Activated naive CD4-positive, alpha-beta T cell treated with anti-CD3 and anti-CD28 coated beads for 36 hours (primary cell): ENCODE measurements around the gene SPATA33. TPM values are rescaled to one million over a fixed set of nuclear protein-coding genes. Genes with fewer than 3 reads are reported as not detected.

Source experiments
- CTCF ChIA-PET: fragments of 350-600 bp; sonication (Branson Sonifier 250); formaldehyde crosslinking; loops from one replicate; lab custom pipeline; 2021; ENCODE audit warnings: antibody characterized with exemption; lab: Charles Lee
- DNase-seq: peaks from one replicate; pipeline ENCODE4 v3.0.0-alpha.2; 2020
- H3K27ac Mint-ChIP-seq: one replicate; pipeline ENCODE4 v1.8.0; 2021; ENCODE audit warnings: mild to moderate bottlenecking, mixed read lengths
- H3K27me3 Mint-ChIP-seq: one replicate; pipeline ENCODE4 v1.8.0; 2021; ENCODE audit warnings: low read depth, mixed read lengths
- H3K36me3 Mint-ChIP-seq: one replicate; pipeline ENCODE4 v1.8.0; 2021; ENCODE audit warnings: low read depth, mixed read lengths
- H3K4me1 Mint-ChIP-seq: one replicate; pipeline ENCODE4 v1.8.0; 2021; ENCODE audit warnings: low read depth, mixed read lengths
- H3K4me3 Mint-ChIP-seq: one replicate; pipeline ENCODE4 v1.8.0; 2021; ENCODE audit warnings: mild to moderate bottlenecking, moderate library complexity, mixed read lengths
- H3K9me3 Mint-ChIP-seq: one replicate; pipeline ENCODE4 v1.8.0; 2021; ENCODE audit warnings: mixed read lengths
- intact Hi-C: fragments of 100-400 bp; cut with micrococcal nuclease; formaldehyde crosslinking; loops from one replicate; pipeline ENCODE4 v1.15.1; 2023
- total RNA-seq, 2 experiments: library from RNA; stranded (reverse); gene quantifications; one replicate each; pipeline ENCODE4 v1.2.3, GENCODE V29; 2021

SPATA33 gene
- total RNA-seq: 1 to 10 TPM; 6.5 to 7.0 TPM

DNA sequence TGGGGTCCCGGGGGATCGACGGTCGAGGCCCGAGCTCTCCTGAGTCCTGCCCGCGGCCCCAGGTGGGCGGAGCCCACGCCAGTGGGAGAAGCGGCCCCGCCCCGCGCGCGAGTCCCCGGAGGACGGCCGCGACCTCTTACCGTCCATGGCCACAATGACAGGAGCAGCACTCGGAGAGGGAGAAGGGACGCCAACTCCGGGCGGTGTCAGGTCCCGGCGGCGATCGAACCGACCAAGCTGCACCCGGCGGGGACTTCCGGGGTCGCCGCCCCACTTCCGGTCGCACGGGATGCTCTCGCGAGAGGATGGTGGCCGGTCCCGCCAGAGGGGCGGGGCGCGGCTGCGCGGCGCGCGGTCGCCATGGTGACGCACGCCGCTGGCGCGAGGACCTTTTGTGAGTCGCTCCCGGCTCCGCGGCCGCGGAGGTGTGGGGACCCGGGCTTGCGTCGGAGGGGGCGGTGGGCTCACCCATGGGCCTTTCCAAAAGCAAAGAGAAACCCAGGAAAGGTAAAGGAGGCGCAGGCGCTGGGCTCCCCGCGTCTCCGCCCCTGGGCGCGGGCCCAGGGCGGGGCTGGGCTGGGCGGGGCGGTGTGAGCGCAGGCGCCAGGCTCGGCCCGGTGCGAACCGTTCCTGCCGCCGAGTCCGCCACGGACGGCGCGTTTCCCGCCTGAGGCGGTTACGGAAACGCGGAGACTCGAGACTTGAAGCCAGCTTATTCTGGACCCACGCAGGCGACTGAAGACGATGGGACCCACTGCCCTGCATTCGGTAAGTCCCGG, at the start of gene SPATA33, which contains the start of gene CHMP1A:
Gene SPATA33, plus strand, starts transcription at position 395 of the 779 bp plus-strand sequence. Its CDS starts 76 bp downstream, at position 471.
Gene CHMP1A, minus strand, starts transcription at position 267 of the 779 bp plus-strand sequence. Its CDS starts 120 bp downstream, at position 147.
- H3K27ac Mint-ChIP-seq: peak within 1 kb of the TSS; percentile 77
- DNase-seq: peak; percentile 92
- H3K27me3 Mint-ChIP-seq: no peaks in the 10 kb centered on the region
- intact Hi-C loops: loop anchor here (1.0 to 10.0 kb wide), 3 partner anchors 29 to 413 kb away; partner anchors contain the start of gene CDK10
- H3K36me3 Mint-ChIP-seq: peaks cover 28% of the 10 kb centered on the region
- H3K4me3 Mint-ChIP-seq: peak within 1 kb of the TSS; percentile 91
- peaks cover 32% of the 10 kb centered on the region for H3K4me1 Mint-ChIP-seq
- H3K9me3 Mint-ChIP-seq: no peaks in the 10 kb centered on the region
- CTCF ChIA-PET: no interaction called here

DNA sequence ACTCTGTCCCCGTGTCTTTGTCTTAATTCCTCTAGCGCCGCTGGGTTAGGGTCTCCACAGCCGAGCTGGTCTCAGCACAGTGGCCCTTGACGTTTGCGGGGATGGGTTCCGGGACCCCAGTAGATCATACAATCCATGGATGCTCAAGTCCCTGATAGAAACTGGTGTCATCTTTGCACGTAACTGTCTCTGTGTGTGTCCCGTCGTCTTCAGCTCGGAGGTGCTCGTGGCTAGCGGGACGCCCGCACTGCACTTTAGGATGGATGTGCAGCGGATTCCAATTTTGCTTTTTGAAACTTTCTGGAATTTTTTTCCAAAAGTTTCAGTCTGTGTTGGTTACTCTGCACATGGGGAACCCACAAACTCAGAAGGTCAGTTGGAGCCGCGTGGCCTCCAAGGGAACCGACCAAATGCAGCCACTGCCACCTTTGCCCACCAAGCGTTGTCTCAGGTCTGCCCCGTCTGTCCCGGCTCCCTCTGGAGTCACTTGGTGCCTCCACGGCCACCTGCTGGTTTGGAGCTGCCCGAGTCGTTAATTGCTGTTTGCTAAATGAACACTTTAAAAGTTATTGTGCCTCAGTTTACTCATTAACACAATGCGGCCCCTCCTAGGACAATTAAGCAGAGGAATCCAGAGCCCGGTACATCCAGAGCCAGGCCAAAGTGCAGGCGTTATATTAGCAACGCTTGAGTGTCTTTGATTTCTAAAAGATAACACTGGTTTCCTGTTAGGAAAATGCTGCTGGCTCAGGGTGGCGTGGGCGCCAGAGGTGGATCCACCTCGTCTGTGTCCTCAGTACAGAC, 49.5 kb upstream of the SPATA33 start:
- no peak for DNase-seq
- intact Hi-C loops: no loop called here
- peaks cover under 1% of the 10 kb centered on the region for H3K4me1 Mint-ChIP-seq
- CTCF ChIA-PET: no interaction called here
- no peaks in the 10 kb centered on the region for H3K36me3 Mint-ChIP-seq
- H3K4me3 Mint-ChIP-seq: no peak overlapping the region
- no peak overlapping the region for H3K27ac Mint-ChIP-seq
- H3K27me3 Mint-ChIP-seq: no peaks in the 10 kb centered on the region
- no peaks in the 10 kb centered on the region for H3K9me3 Mint-ChIP-seq

DNA sequence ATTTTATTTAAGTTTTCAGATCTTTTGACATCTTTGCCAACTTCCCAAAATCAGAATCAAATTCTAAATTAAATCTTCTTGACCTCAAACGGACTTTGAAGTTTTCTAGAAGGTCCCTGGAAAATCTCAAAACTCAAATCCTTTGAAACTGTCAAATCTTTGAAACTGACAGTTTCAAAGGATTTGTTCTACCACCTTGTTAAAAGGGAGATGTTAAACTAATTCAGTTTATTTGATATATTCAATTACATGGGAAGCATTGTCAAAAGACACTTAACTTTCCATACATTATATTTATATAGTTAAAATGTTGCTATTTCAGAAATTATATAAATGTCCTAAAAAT, 47.6 kb upstream of the SPATA33 start:
- CTCF ChIA-PET: no interaction called here

DNA sequence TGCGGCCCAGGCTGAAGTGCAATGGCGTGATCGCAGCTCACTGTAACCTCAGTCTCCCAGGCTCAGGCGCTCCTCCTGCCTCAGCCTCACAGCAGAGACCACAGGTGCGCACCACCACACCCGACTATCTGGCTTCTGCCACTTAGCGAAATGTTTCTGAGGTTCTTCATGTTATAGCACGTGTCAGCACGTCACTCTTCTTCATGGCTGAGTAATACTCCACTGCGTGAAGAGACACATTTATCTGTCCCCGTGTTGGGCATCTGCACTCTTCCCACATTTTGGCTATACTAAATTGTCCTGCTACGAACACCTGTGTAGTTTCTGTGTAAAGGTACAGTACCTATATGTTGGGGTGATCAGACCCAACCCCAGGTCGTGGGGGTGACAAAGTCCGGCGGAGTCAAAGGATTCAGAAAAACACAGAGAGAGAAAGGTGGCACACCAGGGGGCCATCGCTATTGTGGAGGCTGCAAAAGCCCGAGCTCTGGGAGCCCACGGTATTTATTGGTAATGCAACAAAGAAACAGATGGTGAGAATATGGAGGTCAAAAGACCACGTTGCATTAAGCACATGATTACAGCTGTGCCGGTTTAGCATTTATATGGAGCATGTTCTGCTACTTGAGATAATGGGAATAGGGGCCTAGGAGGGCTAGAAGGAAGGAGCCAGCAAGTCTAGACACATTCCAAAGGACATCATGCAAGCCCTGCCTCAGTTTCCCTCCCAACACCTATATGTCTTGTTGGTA, 45.0 kb upstream of the SPATA33 start:
- DNase-seq: no peak
- Mint-ChIP-seq H3K27ac (no peak overlapping the region), H3K4me3 (no peak overlapping the region), H3K36me3 (no peaks in the 10 kb centered on the region), H3K27me3 (no peaks in the 10 kb centered on the region), H3K9me3 (no peaks in the 10 kb centered on the region), H3K4me1 (peaks cover 12% of the 10 kb centered on the region)
- CTCF ChIA-PET: no interaction called here
- intact Hi-C loops: no loop called here

More for the DNA sequence above, 47.6 kb upstream of the SPATA33 start:
- Mint-ChIP-seq H3K9me3 (no peaks in the 10 kb centered on the region), H3K4me1 (no peaks in the 10 kb centered on the region), H3K27ac (no peak overlapping the region), H3K36me3 (no peaks in the 10 kb centered on the region), H3K4me3 (no peak overlapping the region), H3K27me3 (no peaks in the 10 kb centered on the region)
- intact Hi-C loops: no loop called here
- no peak for DNase-seq

DNA sequence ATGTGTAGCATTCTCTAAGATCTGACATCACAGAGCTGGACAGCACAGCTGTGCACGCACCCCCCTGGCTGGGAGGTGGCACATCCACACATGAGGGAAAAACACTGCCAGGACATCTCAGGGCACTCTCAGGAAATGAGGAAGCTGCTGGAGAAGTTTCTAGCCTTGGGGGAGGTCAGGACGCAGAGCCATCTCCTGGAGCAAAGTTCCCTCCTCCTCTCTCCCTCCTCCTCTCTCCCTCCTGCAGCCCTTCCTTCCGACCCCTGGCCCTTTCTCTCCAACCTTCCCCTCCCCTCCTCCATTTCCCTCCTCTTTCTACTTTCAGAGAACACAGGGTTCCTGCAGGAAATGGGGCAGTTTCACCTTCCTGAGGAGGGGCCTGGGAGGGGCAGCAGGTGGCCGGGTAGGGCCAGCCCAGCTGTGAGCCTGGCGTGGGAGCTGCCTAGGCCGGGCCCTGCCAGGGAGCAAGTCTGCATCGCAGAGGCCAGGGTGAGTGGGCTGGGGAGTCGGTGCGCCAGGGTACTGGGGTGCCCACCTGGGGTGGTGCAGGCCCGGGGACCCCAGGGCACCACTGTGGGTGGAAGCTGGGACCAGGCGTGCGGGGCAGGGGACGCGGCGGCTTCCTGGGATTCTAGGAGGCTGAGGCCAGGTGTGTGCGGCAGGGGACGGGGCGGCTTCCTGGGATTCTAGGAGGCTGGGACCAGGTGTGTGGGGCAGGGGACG, 44.2 kb upstream of the SPATA33 start, which contains the start of gene DPEP1:
Gene DPEP1, plus strand, starts transcription at position 412 of the 723 bp plus-strand sequence. CDS start 16,769 bp downstream, outside the sequence.
- no peak within 1 kb of the TSS for H3K27ac Mint-ChIP-seq

DNA sequence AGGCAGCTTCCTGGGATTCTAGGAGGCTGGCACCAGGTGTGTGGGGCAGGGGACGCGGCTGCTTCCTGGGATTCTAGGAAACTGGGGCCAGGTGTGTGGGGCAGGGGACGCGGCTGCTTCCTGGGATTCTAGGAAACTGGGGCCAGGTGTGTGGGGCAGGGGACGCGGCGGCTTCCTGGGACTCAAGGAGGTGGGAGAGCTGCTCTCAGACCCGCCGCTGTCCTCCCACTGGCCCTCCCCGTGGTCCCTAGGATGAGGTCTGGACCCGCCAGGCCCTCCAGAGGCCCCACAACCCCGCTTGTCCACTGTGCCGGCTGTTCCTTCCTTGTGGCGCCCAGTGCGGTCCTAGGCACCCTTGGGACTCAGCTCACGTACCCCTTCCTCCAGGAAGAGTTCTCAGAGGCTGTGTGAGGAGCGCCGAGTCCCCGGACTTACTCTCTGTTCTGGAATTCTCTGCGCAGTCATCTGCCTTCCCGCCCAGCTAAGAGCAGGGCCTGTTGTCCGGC, 43.6 kb upstream of the SPATA33 start:
- peaks cover 12% of the 10 kb centered on the region for H3K4me1 Mint-ChIP-seq
- no peak overlapping the region for H3K27ac Mint-ChIP-seq
- CTCF ChIA-PET: interaction anchor here (0.8 kb wide), 1 partner anchor 14 kb away, joined by 3 read pairs; no protein-coding TSS in a partner anchor
- no peaks in the 10 kb centered on the region for H3K36me3 Mint-ChIP-seq
- H3K4me3 Mint-ChIP-seq: no peak overlapping the region
- intact Hi-C loops: no loop called here
- DNase-seq: no peak
- no peaks in the 10 kb centered on the region for H3K9me3 Mint-ChIP-seq
- H3K27me3 Mint-ChIP-seq: no peaks in the 10 kb centered on the region

More for the DNA sequence above, 44.2 kb upstream of the SPATA33 start, which contains the start of gene DPEP1:
- intact Hi-C loops: no loop called here
- Mint-ChIP-seq H3K4me1 (peaks cover 12% of the 10 kb centered on the region), H3K27me3 (no peaks in the 10 kb centered on the region), H3K36me3 (no peaks in the 10 kb centered on the region), H3K4me3 (no peak within 1 kb of the TSS), H3K9me3 (no peaks in the 10 kb centered on the region)
- CTCF ChIA-PET: no interaction called here
- DNase-seq: no peak

DNA sequence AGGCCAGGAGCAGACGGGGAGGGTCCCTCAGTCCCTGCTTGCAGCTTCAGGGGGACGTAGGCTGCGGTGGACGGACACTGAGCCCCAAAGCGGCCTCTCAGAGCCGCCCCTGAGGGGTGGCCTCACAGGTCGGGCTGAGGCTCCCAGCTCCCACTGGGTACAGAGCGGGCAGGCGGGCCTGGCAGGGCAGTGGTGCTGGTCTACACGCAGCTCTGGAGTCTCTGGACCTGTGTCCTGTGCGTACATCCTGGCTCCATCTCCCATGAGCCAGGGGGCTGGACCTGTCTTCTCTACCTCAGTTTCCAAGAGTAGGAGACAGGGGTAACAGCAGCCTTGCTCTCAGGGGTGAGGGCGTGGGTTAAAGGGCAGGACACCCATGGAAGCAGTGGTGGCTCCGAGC, 42.5 kb upstream of the SPATA33 start:
- intact Hi-C loops: no loop called here
- no peaks in the 10 kb centered on the region for H3K27me3 Mint-ChIP-seq
- H3K27ac Mint-ChIP-seq: no peak overlapping the region
- H3K36me3 Mint-ChIP-seq: no peaks in the 10 kb centered on the region
- no peaks in the 10 kb centered on the region for H3K9me3 Mint-ChIP-seq
- no peak for DNase-seq
- CTCF ChIA-PET: interaction anchor here (0.6 to 1.1 kb wide), 5 partner anchors 14 to 770 kb away, joined by 3 to 4 read pairs (median 3); no protein-coding TSS in a partner anchor
- peaks cover 12% of the 10 kb centered on the region for H3K4me1 Mint-ChIP-seq
- no peak overlapping the region for H3K4me3 Mint-ChIP-seq

DNA sequence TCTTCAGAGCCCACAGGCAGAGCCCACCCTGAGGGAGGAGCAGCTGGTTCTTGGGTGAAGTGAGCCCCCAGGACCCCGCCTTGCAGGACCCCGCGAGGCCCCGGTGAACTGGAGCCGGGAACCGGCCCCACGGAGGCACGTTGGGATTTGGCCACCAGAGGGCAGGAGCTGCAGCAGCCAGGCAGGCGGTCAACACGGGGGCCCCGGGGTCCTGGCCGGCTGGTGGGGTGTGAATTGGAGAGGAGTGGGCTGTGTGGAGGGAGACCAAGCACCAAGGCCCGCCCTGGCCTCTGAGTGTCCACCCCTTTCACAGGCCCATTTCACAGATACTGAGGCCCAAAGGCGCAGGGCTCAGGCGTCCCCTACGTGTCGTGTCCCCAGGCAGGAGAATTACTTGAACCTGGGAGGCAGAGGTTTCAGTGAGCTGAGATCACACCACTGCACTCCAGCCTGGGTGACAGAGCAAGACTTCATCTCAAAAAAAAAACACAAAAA, 42.0 kb upstream of the SPATA33 start:
- Mint-ChIP-seq H3K4me3 (no peak overlapping the region), H3K36me3 (no peaks in the 10 kb centered on the region), H3K27me3 (no peaks in the 10 kb centered on the region), H3K9me3 (no peaks in the 10 kb centered on the region), H3K4me1 (peaks cover 12% of the 10 kb centered on the region), H3K27ac (no peak overlapping the region)
- CTCF ChIA-PET: interaction anchor here (0.7 to 1.1 kb wide), 3 partner anchors 13 to 770 kb away, joined by 3 read pairs; no protein-coding TSS in a partner anchor
- DNase-seq: peak; percentile 21
- intact Hi-C loops: no loop called here

DNA sequence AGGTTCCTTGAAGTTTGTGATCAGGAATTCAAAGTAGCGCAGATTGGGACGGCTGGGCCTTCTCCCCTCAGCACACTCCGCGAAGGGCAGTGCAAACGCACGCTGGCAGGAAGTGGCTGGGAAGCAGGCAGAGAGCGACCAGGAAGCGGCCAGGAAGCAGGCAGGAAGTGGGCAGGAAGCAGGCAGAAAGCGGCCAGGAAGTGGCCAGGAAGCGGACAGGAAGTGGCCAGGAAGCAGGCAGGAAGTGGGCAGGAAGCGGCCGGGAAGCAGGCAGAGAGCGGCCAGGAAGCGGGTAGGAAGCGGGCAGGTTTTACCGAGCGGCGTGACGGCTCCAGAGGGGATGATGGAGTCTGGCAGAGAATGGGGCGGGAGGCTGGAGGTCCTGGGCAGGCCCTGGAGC, 41.0 kb upstream of the SPATA33 start:
- Mint-ChIP-seq H3K27ac (peak overlapping the region; percentile 18), H3K36me3 (no peaks in the 10 kb centered on the region), H3K4me3 (no peak overlapping the region), H3K4me1 (peaks cover 12% of the 10 kb centered on the region), H3K27me3 (no peaks in the 10 kb centered on the region), H3K9me3 (no peaks in the 10 kb centered on the region)
- DNase-seq: peak; percentile 26
- CTCF ChIA-PET: no interaction called here
- intact Hi-C loops: no loop called here

DNA sequence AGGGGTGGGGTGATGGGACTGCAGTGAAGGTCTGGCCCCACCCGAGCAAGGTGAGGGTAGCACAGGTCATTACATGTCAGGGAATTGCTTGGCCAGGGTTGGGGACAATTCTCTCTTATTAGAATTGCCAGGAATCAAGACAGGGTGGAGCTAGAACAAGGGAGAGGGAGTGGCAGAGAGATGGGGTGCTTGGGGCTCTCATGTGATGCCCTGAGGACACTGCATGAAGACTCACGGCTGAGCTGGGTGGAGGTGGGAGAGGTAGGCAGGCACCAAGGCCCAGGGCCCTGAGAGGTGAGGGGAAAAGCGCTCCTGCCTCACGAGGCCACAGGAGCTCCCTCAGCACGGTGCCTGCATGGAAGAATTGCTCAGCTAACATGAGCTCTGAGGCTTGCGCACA, 40.6 kb upstream of the SPATA33 start:
- intact Hi-C loops: no loop called here

More for the DNA sequence above, 40.6 kb upstream of the SPATA33 start:
- Mint-ChIP-seq H3K9me3 (no peaks in the 10 kb centered on the region), H3K27ac (no peak overlapping the region), H3K36me3 (no peaks in the 10 kb centered on the region), H3K4me1 (peaks cover 12% of the 10 kb centered on the region), H3K27me3 (peaks cover 1% of the 10 kb centered on the region), H3K4me3 (no peak overlapping the region)
- no peak for DNase-seq
- CTCF ChIA-PET: no interaction called here
